GM23338 (cell line): ENCODE data around the gene AUH. TPM values are rescaled to one million over a fixed set of nuclear protein-coding genes. Genes with fewer than 3 reads are reported as not detected.

Experiments used
- ATAC-seq: fragments of 200-7000 bp; cut with Tn5 transposase; 3 replicates; pipeline ENCODE4 v1.9.1; 2020
- DNase-seq: peaks from one replicate; pipeline ENCODE4 v3.0.0-alpha.2; 2015; ENCODE audit warnings: low spot score
- H2AFZ ChIP-seq: fragments of 200-600 bp; sonication (generic); 2 replicates; pipeline ENCODE4 v1.8.0; 2016; ENCODE audit warnings: antibody characterized with exemption, mild to moderate bottlenecking, moderate library complexity
- H3F3A ChIP-seq: fragments of 200-600 bp; sonication (generic); replicated peaks from 2 replicates; pipeline ENCODE4 v1.8.0; 2017; ENCODE audit warnings: antibody characterized with exemption, mixed run types, low read depth
- H3K27ac ChIP-seq: fragments of 200-600 bp; sonication (generic); 2 replicates; pipeline ENCODE4 v1.6.1; 2016; ENCODE audit warnings: low read depth
- H3K27me3 ChIP-seq: fragments of 200-600 bp; sonication (generic); 2 replicates; pipeline ENCODE4 v1.8.0; 2016; ENCODE audit warnings: mild to moderate bottlenecking, mixed run types, moderate library complexity; ENCODE audit not compliant: insufficient read depth
- H3K36me3 ChIP-seq: fragments of 200-600 bp; sonication (generic); 2 replicates; pipeline ENCODE4 v1.8.0; 2016; ENCODE audit warnings: mild to moderate bottlenecking; ENCODE audit not compliant: insufficient read depth
- H3K4me1 ChIP-seq: fragments of 200-600 bp; sonication (generic); 2 replicates; pipeline ENCODE4 v1.8.0; 2016; ENCODE audit warnings: mild to moderate bottlenecking, moderate library complexity; ENCODE audit not compliant: insufficient read depth
- H3K4me2 ChIP-seq: fragments of 200-600 bp; sonication (generic); 2 replicates; pipeline ENCODE4 v1.7.1; 2017; ENCODE audit warnings: mixed run types
- H3K4me3 ChIP-seq: fragments of 200-600 bp; sonication (generic); 2 replicates; pipeline ENCODE4 v1.6.1; 2016; ENCODE audit warnings: mixed run types
- H3K79me2 ChIP-seq: fragments of 200-600 bp; sonication (generic); replicated peaks from 2 replicates; pipeline ENCODE4 v1.8.0; 2017; ENCODE audit warnings: mild to moderate bottlenecking; ENCODE audit not compliant: insufficient read depth
- H3K9me2 ChIP-seq: fragments of 200-600 bp; sonication (generic); 2 replicates; pipeline ENCODE4 v1.8.0; 2017; ENCODE audit not compliant: insufficient read depth
- H4K20me1 ChIP-seq: fragments of 200-600 bp; sonication (generic); replicated peaks from 2 replicates; pipeline ENCODE4 v1.8.0; 2017; ENCODE audit warnings: mild to moderate bottlenecking; ENCODE audit not compliant: insufficient read depth
- H3K27ac Mint-ChIP-seq: 2 replicates; pipeline ENCODE4 v1.8.0; 2020; ENCODE audit warnings: inconsistent platforms, mild to moderate bottlenecking, moderate library complexity, mixed read lengths
- H3K27me3 Mint-ChIP-seq: 3 replicates; pipeline ENCODE4 v1.8.0; 2022; ENCODE audit warnings: low read depth, mild to moderate bottlenecking, moderate library complexity, mixed read lengths, inconsistent platforms; ENCODE audit not compliant: insufficient read depth, poor library complexity
- H3K36me3 Mint-ChIP-seq: 3 replicates; pipeline ENCODE4 v1.8.0; 2021; ENCODE audit warnings: low read depth, mild to moderate bottlenecking, inconsistent platforms, moderate library complexity, mixed read lengths
- H3K4me1 Mint-ChIP-seq: 3 replicates; pipeline ENCODE4 v1.8.0; 2020; ENCODE audit warnings: mild to moderate bottlenecking, inconsistent platforms, mixed read lengths
- H3K4me3 Mint-ChIP-seq: 3 replicates; pipeline ENCODE4 v1.8.0; 2021; ENCODE audit warnings: moderate library complexity, mild to moderate bottlenecking, inconsistent platforms, mixed read lengths
- H3K9me3 Mint-ChIP-seq: 3 replicates; pipeline ENCODE4 v1.8.0; 2020; ENCODE audit warnings: moderate library complexity, mild to moderate bottlenecking, inconsistent platforms, mixed read lengths
- CREB1 ChIP-seq: fragments of 250-450 bp; sonication (Bioruptor Pico); IDR thresholded peaks from 2 replicates; pipeline ENCODE4 v1.5.0; 2020; ENCODE audit warnings: low read depth, mild to moderate bottlenecking, moderate library complexity
- EZH2 ChIP-seq: fragments of 200-600 bp; sonication (generic); IDR thresholded peaks from one replicate; pipeline ENCODE4 v1.8.0; 2017; ENCODE audit warnings: antibody characterized with exemption, mild to moderate bottlenecking, low read depth; ENCODE audit not compliant: unreplicated experiment
- EZH2phosphoT487 ChIP-seq: fragments of 200-600 bp; sonication (generic); IDR thresholded peaks from one replicate; pipeline ENCODE4 v1.8.1; 2018; ENCODE audit warnings: antibody characterized with exemption; ENCODE audit not compliant: unreplicated experiment
- JUNB ChIP-seq: IDR thresholded peaks from one replicate; pipeline ENCODE4 v1.6.1; 2016; ENCODE audit warnings: antibody characterized with exemption; ENCODE audit not compliant: unreplicated experiment
- NANOG ChIP-seq: IDR thresholded peaks from 2 replicates; pipeline ENCODE4 v1.6.1; 2016; ENCODE audit warnings: antibody characterized with exemption, borderline replicate concordance
- POLR2AphosphoS5 ChIP-seq: IDR thresholded peaks from 2 replicates; pipeline ENCODE4 v1.6.1; 2016; ENCODE audit warnings: antibody characterized with exemption, low read depth
- REST ChIP-seq: IDR thresholded peaks from one replicate; pipeline ENCODE4 v1.6.1; 2018; ENCODE audit warnings: antibody characterized with exemption; ENCODE audit not compliant: unreplicated experiment
- STAT1 ChIP-seq: IDR thresholded peaks from one replicate; pipeline ENCODE4 v1.6.1; 2016; ENCODE audit warnings: antibody characterized with exemption; ENCODE audit not compliant: unreplicated experiment
- ZNF114 ChIP-seq: fragments of 250-450 bp; sonication (Bioruptor Pico); IDR thresholded peaks from 2 replicates; pipeline ENCODE4 v1.5.0; 2020; ENCODE audit warnings: mild to moderate bottlenecking, moderate library complexity
- ZNF331 ChIP-seq: fragments of 250-450 bp; sonication (Bioruptor Pico); IDR thresholded peaks from 2 replicates; pipeline ENCODE4 v1.5.0; 2020; ENCODE audit warnings: low read depth, mild to moderate bottlenecking, moderate library complexity
- ZNF462 ChIP-seq: fragments of 250-450 bp; sonication (Bioruptor Pico); IDR thresholded peaks from 2 replicates; pipeline ENCODE4 v1.5.0; 2020; ENCODE audit warnings: mild to moderate bottlenecking, moderate library complexity
- polyA plus RNA-seq: library from polyadenylated mRNA; unstranded; fragments of >200 nt; fragmentation: Nextera tagmentation; extraction: Ambion mirVana; gene quantifications from 2 replicates; pipeline ENCODE4 v1.2.1, GENCODE V29; 2016
- total RNA-seq: library from RNA; depleted of rRNA; stranded (reverse); fragments of >200 nt; shearing (Covaris generic); gene quantifications from 2 replicates; pipeline ENCODE4 v1.2.3, GENCODE V29; 2014
- TF ChIP-seq, protein P1 (sequence below): IDR thresholded peaks from 2 replicates; pipeline ENCODE4 v1.6.1; 2016; ENCODE audit warnings: antibody characterized with exemption
- TF ChIP-seq, protein P2 (sequence below), 2 experiments: fragments of 200-600 bp in 1 of 2; sonication (generic) in 1 of 2; conservative IDR thresholded peaks; 2 replicates each; pipeline versions ENCODE4 v1.5.1 to v1.6.1; 2016 to 2017; ENCODE audit warnings: antibody characterized with exemption in 2 of 2, low read depth in 2 of 2, mild to moderate bottlenecking in 2 of 2, moderate library complexity in 1 of 2

AUH gene
- total and polyA plus RNA-seq, 2 experiments from 2014 or later = 28.8 to 34.2 TPM

- no peaks in the 10 kb centered on the region for H3F3A ChIP-seq
- H3K36me3 Mint-ChIP-seq = peaks cover 41% of the 10 kb centered on the region
- DNase-seq (no peak), ATAC-seq (no peak)
- H3K79me2 ChIP-seq = peaks cover 29% of the 10 kb centered on the region
- no peak overlapping the region for H3K27ac Mint-ChIP-seq
- H3K4me1 ChIP-seq = no peaks in the 10 kb centered on the region
- H3K4me3 ChIP-seq = no peak overlapping the region
- H3K27ac ChIP-seq = no peak overlapping the region
- H3K4me3 Mint-ChIP-seq = no peak overlapping the region
- H3K27me3 Mint-ChIP-seq = no peaks in the 10 kb centered on the region
- H3K27me3 ChIP-seq = no peaks in the 10 kb centered on the region
- no peaks in the 10 kb centered on the region; the same call in 2 of the 3 replicates for H3K9me3 Mint-ChIP-seq
- H2AFZ ChIP-seq = no peak overlapping the region
- H3K4me2 ChIP-seq = no peak overlapping the region
- peaks cover 15% of the 10 kb centered on the region; the same call in 1 of the 2 replicates for H4K20me1 ChIP-seq
- TF ChIP-seq POLR2AphosphoS5 (no peak), EZH2 (no peak), EZH2phosphoT487 (no peak), NANOG (no peak), JUNB (no peak), ZNF462 (no peak), STAT1 (no peak), CREB1 (no peak), ZNF114 (no peak), ZNF331 (no peak), REST (no peak)
- TF ChIP-seq, protein P1, sequence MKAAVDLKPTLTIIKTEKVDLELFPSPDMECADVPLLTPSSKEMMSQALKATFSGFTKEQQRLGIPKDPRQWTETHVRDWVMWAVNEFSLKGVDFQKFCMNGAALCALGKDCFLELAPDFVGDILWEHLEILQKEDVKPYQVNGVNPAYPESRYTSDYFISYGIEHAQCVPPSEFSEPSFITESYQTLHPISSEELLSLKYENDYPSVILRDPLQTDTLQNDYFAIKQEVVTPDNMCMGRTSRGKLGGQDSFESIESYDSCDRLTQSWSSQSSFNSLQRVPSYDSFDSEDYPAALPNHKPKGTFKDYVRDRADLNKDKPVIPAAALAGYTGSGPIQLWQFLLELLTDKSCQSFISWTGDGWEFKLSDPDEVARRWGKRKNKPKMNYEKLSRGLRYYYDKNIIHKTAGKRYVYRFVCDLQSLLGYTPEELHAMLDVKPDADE = no peak
- TF ChIP-seq, protein P2, sequence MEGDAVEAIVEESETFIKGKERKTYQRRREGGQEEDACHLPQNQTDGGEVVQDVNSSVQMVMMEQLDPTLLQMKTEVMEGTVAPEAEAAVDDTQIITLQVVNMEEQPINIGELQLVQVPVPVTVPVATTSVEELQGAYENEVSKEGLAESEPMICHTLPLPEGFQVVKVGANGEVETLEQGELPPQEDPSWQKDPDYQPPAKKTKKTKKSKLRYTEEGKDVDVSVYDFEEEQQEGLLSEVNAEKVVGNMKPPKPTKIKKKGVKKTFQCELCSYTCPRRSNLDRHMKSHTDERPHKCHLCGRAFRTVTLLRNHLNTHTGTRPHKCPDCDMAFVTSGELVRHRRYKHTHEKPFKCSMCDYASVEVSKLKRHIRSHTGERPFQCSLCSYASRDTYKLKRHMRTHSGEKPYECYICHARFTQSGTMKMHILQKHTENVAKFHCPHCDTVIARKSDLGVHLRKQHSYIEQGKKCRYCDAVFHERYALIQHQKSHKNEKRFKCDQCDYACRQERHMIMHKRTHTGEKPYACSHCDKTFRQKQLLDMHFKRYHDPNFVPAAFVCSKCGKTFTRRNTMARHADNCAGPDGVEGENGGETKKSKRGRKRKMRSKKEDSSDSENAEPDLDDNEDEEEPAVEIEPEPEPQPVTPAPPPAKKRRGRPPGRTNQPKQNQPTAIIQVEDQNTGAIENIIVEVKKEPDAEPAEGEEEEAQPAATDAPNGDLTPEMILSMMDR (conservative IDR thresholded peaks at IDR 0.05; ENCODE audit: low read depth in 2 of 2) = no peak
- no peaks in the 10 kb centered on the region for H3K9me2 ChIP-seq
- 0 out of 2 replicates have a peak, but pooled peaks cover 4% of the 10 kb centered on the region for H3K36me3 ChIP-seq
- H3K4me1 Mint-ChIP-seq = no peaks in the 10 kb centered on the region
Observed at GRCh38 chr9:91336786-91337185, 24.9 kb downstream of the AUH start.
